Nephron progenitor cell (in vitro differentiated cells): ENCODE data around the gene AHR.
"Not testable (repeated sequence)": the region's sequence is repeated elsewhere in the genome, so short reads cannot be mapped to it uniquely, and the experiment has no call there.

Experiments used
- DNase-seq: peaks from one replicate; pipeline ENCODE4 v3.0.0; 2021
- H3K27ac Mint-ChIP-seq: 2 replicates; pipeline ENCODE4 v1.8.0; 2021; ENCODE audit warnings: mild to moderate bottlenecking, moderate library complexity, mixed read lengths
- H3K27me3 Mint-ChIP-seq: 2 replicates; pipeline ENCODE4 v1.8.0; 2021; ENCODE audit warnings: mild to moderate bottlenecking, low read depth, mixed read lengths; ENCODE audit not compliant: poor library complexity
- H3K36me3 Mint-ChIP-seq: 2 replicates; pipeline ENCODE4 v1.8.0; 2021; ENCODE audit warnings: low read depth, mixed read lengths
- H3K4me1 Mint-ChIP-seq: 2 replicates; pipeline ENCODE4 v1.8.0; 2021; ENCODE audit warnings: mixed read lengths
- H3K4me3 Mint-ChIP-seq: 2 replicates; pipeline ENCODE4 v1.8.0; 2021; ENCODE audit warnings: mild to moderate bottlenecking, moderate library complexity, mixed read lengths
- H3K9me3 Mint-ChIP-seq: 2 replicates; pipeline ENCODE4 v1.8.0; 2021; ENCODE audit warnings: mild to moderate bottlenecking, moderate library complexity, mixed read lengths
- TF ChIP-seq, protein P1 (sequence below): fragments of 200-600 bp; sonication (generic); IDR thresholded peaks from 2 replicates; pipeline ENCODE4 v1.5.0; 2021; ENCODE audit warnings: antibody characterized with exemption

The AHR gene

DNA sequence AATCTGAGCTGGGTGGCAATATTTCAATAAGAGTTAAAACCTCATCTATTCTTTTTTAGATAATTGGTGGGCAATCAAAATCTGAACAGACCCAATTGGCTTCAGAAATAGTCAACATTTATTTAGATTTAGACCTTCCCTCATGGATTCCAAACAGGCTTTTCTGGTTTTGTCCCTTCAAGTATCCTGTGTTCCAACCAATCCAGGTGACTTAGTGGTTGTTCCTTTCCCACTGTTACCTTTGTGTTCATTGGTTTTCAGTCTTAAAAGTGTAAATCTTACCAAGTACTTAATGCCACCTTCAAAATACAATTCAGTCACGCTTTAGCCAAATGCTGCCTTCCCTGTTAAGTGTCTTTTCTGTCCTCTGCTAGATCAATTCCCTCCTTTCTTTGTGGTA lies 85.9 kb downstream of the AHR start:
- DNase-seq: no peak
- H3K4me1 Mint-ChIP-seq: peaks cover 4% of the 10 kb centered on the region
- no peaks in the 10 kb centered on the region for H3K9me3 Mint-ChIP-seq
- H3K27me3 Mint-ChIP-seq: no peaks in the 10 kb centered on the region
- no peak overlapping the region for H3K27ac Mint-ChIP-seq
- H3K36me3 Mint-ChIP-seq: no peaks in the 10 kb centered on the region
- no peak overlapping the region for H3K4me3 Mint-ChIP-seq
- TF ChIP-seq, protein P1, sequence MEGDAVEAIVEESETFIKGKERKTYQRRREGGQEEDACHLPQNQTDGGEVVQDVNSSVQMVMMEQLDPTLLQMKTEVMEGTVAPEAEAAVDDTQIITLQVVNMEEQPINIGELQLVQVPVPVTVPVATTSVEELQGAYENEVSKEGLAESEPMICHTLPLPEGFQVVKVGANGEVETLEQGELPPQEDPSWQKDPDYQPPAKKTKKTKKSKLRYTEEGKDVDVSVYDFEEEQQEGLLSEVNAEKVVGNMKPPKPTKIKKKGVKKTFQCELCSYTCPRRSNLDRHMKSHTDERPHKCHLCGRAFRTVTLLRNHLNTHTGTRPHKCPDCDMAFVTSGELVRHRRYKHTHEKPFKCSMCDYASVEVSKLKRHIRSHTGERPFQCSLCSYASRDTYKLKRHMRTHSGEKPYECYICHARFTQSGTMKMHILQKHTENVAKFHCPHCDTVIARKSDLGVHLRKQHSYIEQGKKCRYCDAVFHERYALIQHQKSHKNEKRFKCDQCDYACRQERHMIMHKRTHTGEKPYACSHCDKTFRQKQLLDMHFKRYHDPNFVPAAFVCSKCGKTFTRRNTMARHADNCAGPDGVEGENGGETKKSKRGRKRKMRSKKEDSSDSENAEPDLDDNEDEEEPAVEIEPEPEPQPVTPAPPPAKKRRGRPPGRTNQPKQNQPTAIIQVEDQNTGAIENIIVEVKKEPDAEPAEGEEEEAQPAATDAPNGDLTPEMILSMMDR: no peak

- H3K4me3 Mint-ChIP-seq: no peak overlapping the region
- no peak for DNase-seq
- no peaks in the 10 kb centered on the region for H3K36me3 Mint-ChIP-seq
- H3K9me3 Mint-ChIP-seq: no peaks in the 10 kb centered on the region
- H3K27ac Mint-ChIP-seq: no peak overlapping the region
- H3K27me3 Mint-ChIP-seq: no peaks in the 10 kb centered on the region
- H3K4me1 Mint-ChIP-seq: peaks cover 4% of the 10 kb centered on the region
- TF ChIP-seq, protein P1: no peak
Observed at GRCh38 chr7:17385612-17386011, 87.2 kb downstream of the AHR start.

DNA sequence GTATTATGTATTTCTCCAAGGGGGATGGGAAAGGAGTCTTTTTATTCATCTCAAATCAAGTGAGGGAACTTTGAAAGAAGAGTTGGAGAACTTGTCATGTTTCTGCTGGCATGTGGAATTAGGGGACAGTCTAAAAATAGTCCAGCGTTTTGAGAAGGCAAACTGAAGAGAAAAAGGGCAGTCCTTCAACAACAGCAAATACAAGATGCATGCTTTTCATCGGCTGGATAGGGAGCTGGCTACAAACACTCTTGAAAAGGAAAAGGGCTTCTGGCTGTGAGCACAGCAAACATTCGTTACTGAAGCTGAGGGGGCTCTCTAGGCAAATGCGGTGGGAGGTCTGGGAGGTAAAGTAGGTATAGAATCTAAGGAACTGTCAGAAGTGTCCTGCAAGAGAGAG lies 91.9 kb downstream of the AHR start:
- Mint-ChIP-seq H3K4me3 (no peak overlapping the region), H3K36me3 (no peaks in the 10 kb centered on the region), H3K9me3 (peaks cover 26% of the 10 kb centered on the region), H3K4me1 (no peaks in the 10 kb centered on the region), H3K27ac (no peak overlapping the region), H3K27me3 (no peaks in the 10 kb centered on the region)
- TF ChIP-seq, protein P1: no peak
- no peak for DNase-seq

GRCh38 chr7:17391366-17391765 lies 92.9 kb downstream of the AHR start:
- Mint-ChIP-seq H3K4me1 (no peaks in the 10 kb centered on the region), H3K27ac (no peak overlapping the region), H3K27me3 (no peaks in the 10 kb centered on the region), H3K36me3 (no peaks in the 10 kb centered on the region), H3K4me3 (no peak overlapping the region), H3K9me3 (peaks cover 30% of the 10 kb centered on the region)
- TF ChIP-seq, protein P1: no peak
- DNase-seq: no peak

- Mint-ChIP-seq H3K36me3 (no peaks in the 10 kb centered on the region), H3K27me3 (no peaks in the 10 kb centered on the region), H3K4me1 (no peaks in the 10 kb centered on the region), H3K4me3 (no peak overlapping the region), H3K9me3 (peaks cover 31% of the 10 kb centered on the region), H3K27ac (no peak overlapping the region)
- TF ChIP-seq, protein P1: no peak
- DNase-seq: no peak
Observed at GRCh38 chr7:17392846-17393245, 94.4 kb downstream of the AHR start.

DNA sequence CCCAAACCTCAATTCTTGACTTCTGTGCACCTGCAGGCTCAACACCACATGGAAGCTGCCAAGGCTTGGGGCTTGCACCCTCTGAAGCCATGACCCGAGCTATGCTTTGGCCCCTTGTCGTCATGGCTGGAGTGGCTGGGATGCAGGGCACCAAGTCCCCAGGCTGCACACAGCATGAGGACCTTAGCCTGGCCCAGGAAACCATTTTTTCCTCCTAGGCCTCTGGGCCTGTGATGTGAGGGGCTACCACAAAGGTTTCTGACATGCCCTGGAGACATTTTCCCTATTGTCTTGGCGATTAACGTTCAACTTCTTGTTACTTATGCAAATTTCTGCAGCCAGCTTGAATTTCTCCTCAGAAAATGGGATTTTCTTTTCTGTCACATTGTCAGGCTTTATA lies 96.1 kb downstream of the AHR start:
- not testable (repeated sequence) for H3K27me3 Mint-ChIP-seq, H3K4me1 Mint-ChIP-seq, H3K4me3 Mint-ChIP-seq, DNase-seq, H3K27ac Mint-ChIP-seq, H3K36me3 Mint-ChIP-seq
- H3K9me3 Mint-ChIP-seq: peaks cover 31% of the 10 kb centered on the region
